CD8-positive, alpha-beta memory T cell (primary cell): ENCODE results near the gene ZNF512. TPM values are rescaled to one million over a fixed set of nuclear protein-coding genes. Genes with fewer than 3 reads are reported as not detected.
A peak's percentile ranks its signal among the peaks of the same experiment; 100 is the strongest.

Experiments used
- CTCF ChIA-PET: fragments of 350-600 bp; sonication (Branson Sonifier 250); formaldehyde crosslinking; loops from one replicate; lab custom pipeline; 2021; ENCODE audit warnings: antibody characterized with exemption; lab: Charles Lee
- POLR2A ChIA-PET: fragments of 350-600 bp; sonication (Branson Sonifier 250); formaldehyde crosslinking; loops from one replicate; lab custom pipeline; 2021; ENCODE audit warnings: antibody characterized with exemption; lab: Charles Lee
- DNase-seq, 5 donors: peaks; one replicate each; pipeline versions ENCODE4 v3.0.0 to v3.0.0-alpha.2; 2020 to 2022; ENCODE audit warnings: mixed read lengths in 1 of 5
- H3K27ac ChIP-seq: one replicate; pipeline ENCODE4 v1.7.0; 2013; ENCODE audit warnings: low read depth, mild to moderate bottlenecking, low read length, moderate library complexity
- H3K27me3 ChIP-seq: 2 replicates; pipeline ENCODE4 v1.7.0; 2013; ENCODE audit warnings: low read length, mild to moderate bottlenecking; ENCODE audit not compliant: insufficient read depth, poor library complexity, severe bottlenecking
- H3K36me3 ChIP-seq: 2 replicates; pipeline ENCODE4 v1.7.0; 2013; ENCODE audit warnings: mild to moderate bottlenecking, low read length, moderate library complexity; ENCODE audit not compliant: insufficient read depth
- H3K4me1 ChIP-seq: 2 replicates; pipeline ENCODE4 v1.7.0; 2013; ENCODE audit warnings: mild to moderate bottlenecking, low read length, moderate library complexity; ENCODE audit not compliant: insufficient read depth
- H3K4me3 ChIP-seq: 2 replicates; pipeline ENCODE4 v1.7.0; 2013; ENCODE audit warnings: mild to moderate bottlenecking, low read length
- H3K9me3 ChIP-seq: 2 replicates; pipeline ENCODE4 v1.7.0; 2013; ENCODE audit warnings: mild to moderate bottlenecking, low read length
- H3K27ac Mint-ChIP-seq, 8 donors: one replicate each; pipeline ENCODE4 v1.8.0; 2020 to 2021; ENCODE audit warnings: mixed read lengths in 8 of 8, mild to moderate bottlenecking in 6 of 8, inconsistent platforms in 3 of 8, moderate library complexity in 3 of 8
- H3K27me3 Mint-ChIP-seq, 2 donors: one replicate each; pipeline ENCODE4 v1.8.0; 2020 to 2021; ENCODE audit warnings: mixed read lengths in 2 of 2, mild to moderate bottlenecking in 1 of 2, moderate library complexity in 1 of 2
- H3K36me3 Mint-ChIP-seq, 3 donors: one replicate each; pipeline ENCODE4 v1.8.0; 2020 to 2021; ENCODE audit warnings: mixed read lengths in 3 of 3, inconsistent platforms in 1 of 3, mild to moderate bottlenecking in 1 of 3
- H3K4me1 Mint-ChIP-seq, 3 donors: one replicate each; pipeline ENCODE4 v1.8.0; 2020 to 2021; ENCODE audit warnings: mixed read lengths in 3 of 3, inconsistent platforms in 1 of 3, mild to moderate bottlenecking in 1 of 3
- H3K4me3 Mint-ChIP-seq, 7 donors: one replicate each; pipeline ENCODE4 v1.8.0; 2020 to 2021; ENCODE audit warnings: mixed read lengths in 7 of 7, mild to moderate bottlenecking in 6 of 7, moderate library complexity in 4 of 7, inconsistent platforms in 2 of 7
- H3K9me3 Mint-ChIP-seq, 5 donors: one replicate each; pipeline ENCODE4 v1.8.0; 2020 to 2022; ENCODE audit warnings: mixed read lengths in 5 of 5, mild to moderate bottlenecking in 3 of 5, moderate library complexity in 2 of 5, inconsistent platforms in 1 of 5
- polyA plus RNA-seq: library from polyadenylated mRNA; unstranded; fragments of 300-500 nt; fragmentation: Illumina TruSeq; gene quantifications from one replicate; pipeline ENCODE4 v1.2.3, GENCODE V29; 2021
- total RNA-seq, 2 experiments: library from RNA; stranded (reverse); gene quantifications; one replicate each; pipeline ENCODE4 v1.2.3, GENCODE V29; 2021

Gene ZNF512
- total and polyA plus RNA-seq, 3 experiments from 2014 or later, result 20.6 to 39.1 (median 21.8) TPM

DNA sequence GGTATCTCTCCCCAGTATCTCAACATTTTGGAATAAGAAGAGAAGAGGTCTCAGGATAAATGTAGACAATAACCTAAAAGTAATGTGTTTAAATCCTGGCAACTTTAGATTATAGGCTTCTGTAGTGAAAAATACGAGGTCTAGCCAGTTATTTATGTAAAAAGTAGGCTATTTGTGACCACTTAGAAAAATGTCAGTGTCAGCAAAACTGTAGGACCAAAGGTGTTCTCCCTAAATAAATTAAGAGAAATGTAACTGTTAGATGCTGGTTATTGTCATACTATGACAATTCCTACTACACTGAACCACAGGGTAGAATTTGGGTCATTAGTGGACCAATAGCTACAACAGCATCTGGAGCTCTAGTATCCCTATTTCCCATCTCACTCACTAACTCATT, 78.5 kb downstream of the ZNF512 start:
- Mint-ChIP-seq H3K27ac (peak overlapping the region in 4 of 8 donors; percentile 43 to 100 (median 86)), H3K4me1 (peaks cover 57 to 68% (median 64%) of the 10 kb centered on the region in 3 donors), H3K27me3 (peaks cover 0 to 1% of the 10 kb centered on the region in 2 donors), H3K4me3 (peak overlapping the region; percentile 27 to 100 (median 99)), H3K9me3 (no peaks in the 10 kb centered on the region), H3K36me3 (peaks cover 7 to 73% (median 21%) of the 10 kb centered on the region in 3 donors)
- no peak overlapping the region for H3K27ac ChIP-seq
- no peak overlapping the region for H3K4me3 ChIP-seq
- ChIA-PET CTCF (interaction anchor here (1.1 kb wide), 1 partner anchor 7 kb away, joined by 3 read pairs; no protein-coding TSS in a partner anchor), POLR2A (no interaction called here)
- H3K27me3 ChIP-seq, result no peaks in the 10 kb centered on the region
- DNase-seq, result no peak
- H3K4me1 ChIP-seq, result peaks cover 40% of the 10 kb centered on the region
- no peaks in the 10 kb centered on the region for H3K9me3 ChIP-seq
- peaks cover 33% of the 10 kb centered on the region for H3K36me3 ChIP-seq

DNA sequence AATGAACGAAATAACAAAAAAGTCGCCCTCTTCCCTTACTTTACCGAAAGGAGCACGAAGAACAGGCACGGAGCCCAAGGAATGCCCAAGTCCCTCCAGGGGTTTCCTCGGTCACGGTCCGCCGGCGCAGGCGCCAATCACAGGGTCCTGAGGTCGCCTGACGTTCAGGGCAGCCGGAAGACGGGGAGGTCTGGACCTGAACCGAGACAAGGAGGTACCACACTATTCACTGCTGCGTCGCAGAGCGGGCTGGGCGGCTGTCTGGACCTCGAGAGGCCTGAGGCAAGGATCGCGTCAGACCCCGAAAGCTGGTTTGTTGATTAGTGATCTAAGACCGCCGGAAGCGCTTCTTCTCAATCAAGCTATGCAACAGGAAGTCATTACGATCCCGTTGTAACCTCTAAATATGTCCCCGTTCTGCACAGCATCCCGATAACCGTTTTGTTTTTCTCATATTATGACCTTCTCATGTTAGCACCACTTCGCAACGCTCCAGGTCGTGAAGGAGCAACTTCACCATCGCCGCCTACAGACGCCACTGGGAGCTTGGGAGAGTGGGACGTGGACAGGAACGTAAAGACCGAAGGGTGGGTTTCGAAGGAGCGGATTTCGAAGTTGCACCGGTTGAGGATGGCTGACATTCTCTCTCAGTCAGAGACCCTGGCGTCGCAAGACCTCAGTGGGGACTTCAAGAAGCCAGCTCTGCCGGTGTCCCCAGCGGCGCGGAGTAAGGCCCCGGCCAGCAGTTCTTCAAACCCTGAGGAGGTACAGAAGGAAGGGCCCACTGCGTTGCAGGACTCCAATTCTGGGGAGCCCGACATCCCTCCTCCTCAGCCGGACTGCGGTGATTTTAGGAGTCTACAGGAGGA, 80.7 kb downstream of the ZNF512 start, which contains the start of the genes SLC4A1AP and SUPT7L:
TSS of gene SLC4A1AP (plus strand) at position 605 of the 869 bp plus-strand sequence. CDS start at position 631, 26 bp downstream.
TSS of gene SUPT7L (minus strand) at position 330 of the 869 bp plus-strand sequence. CDS start 1,422 bp downstream, outside the sequence.
- no peaks in the 10 kb centered on the region for H3K27me3 ChIP-seq
- no peaks in the 10 kb centered on the region for H3K9me3 ChIP-seq
- Mint-ChIP-seq H3K27me3 (peaks cover 0 to 1% of the 10 kb centered on the region in 2 donors), H3K9me3 (no peaks in the 10 kb centered on the region), H3K27ac (peak within 1 kb of the TSS; percentile 95 to 100 (median 100)), H3K36me3 (peaks cover 11 to 71% (median 22%) of the 10 kb centered on the region in 3 donors), H3K4me3 (peak within 1 kb of the TSS; percentile 94 to 100 (median 99)), H3K4me1 (peaks cover 58 to 73% (median 71%) of the 10 kb centered on the region in 3 donors)
- peaks cover 26% of the 10 kb centered on the region for H3K36me3 ChIP-seq
- H3K4me3 ChIP-seq, result peak within 1 kb of the TSS; percentile 100
- H3K4me1 ChIP-seq, result peaks cover 40% of the 10 kb centered on the region
- peak within 1 kb of the TSS; percentile 93 for H3K27ac ChIP-seq
- ChIA-PET CTCF (interaction anchor here (1.2 to 5.1 kb wide), 2 partner anchors 20 to 36 kb away, joined by 3 to 28 read pairs; no protein-coding TSS in a partner anchor), POLR2A (interaction anchor here (0.7 to 1.8 kb wide), 5 partner anchors 13 to 254 kb away, joined by 3 to 7 read pairs (median 3); partner anchors contain the start of genes GPN1 and PPM1G)
- peak; percentile 59 to 85 (median 80) for DNase-seq

DNA sequence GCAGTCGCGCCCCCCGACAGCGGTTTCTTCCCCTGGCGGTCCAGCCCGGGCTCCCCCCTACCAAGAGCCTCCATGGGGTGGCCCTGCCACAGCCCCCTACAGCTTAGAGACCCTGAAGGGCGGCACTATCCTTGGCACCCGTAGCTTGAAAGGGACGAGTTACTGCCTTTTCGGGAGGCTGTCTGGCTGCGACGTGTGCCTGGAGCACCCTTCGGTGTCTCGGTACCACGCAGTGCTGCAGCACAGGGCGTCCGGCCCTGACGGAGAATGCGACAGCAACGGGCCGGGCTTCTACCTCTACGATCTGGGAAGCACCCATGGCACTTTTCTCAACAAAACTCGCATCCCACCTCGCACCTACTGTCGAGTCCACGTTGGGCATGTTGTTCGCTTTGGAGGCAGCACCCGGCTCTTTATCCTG, 81.3 kb downstream of the ZNF512 start:
- Mint-ChIP-seq H3K27me3 (peaks cover 0 to 1% of the 10 kb centered on the region in 2 donors), H3K4me1 (peaks cover 53 to 68% (median 67%) of the 10 kb centered on the region in 3 donors), H3K4me3 (peak overlapping the region; percentile 94 to 100 (median 99)), H3K27ac (peak overlapping the region; percentile 95 to 100 (median 100)), H3K9me3 (no peaks in the 10 kb centered on the region), H3K36me3 (peaks cover 11 to 72% (median 26%) of the 10 kb centered on the region in 3 donors)
- ChIA-PET POLR2A (interaction anchor here (1.2 to 1.8 kb wide), 3 partner anchors 12 to 36 kb away, joined by 3 to 7 read pairs (median 4); partner anchors contain the start of gene GPN1), CTCF (interaction anchor here (1.2 to 5.1 kb wide), 2 partner anchors 19 to 36 kb away, joined by 3 to 28 read pairs; no protein-coding TSS in a partner anchor)
- peaks cover 25% of the 10 kb centered on the region for H3K36me3 ChIP-seq
- H3K4me3 ChIP-seq, result peak overlapping the region; percentile 100
- no peaks in the 10 kb centered on the region for H3K9me3 ChIP-seq
- DNase-seq, result no peak
- H3K27me3 ChIP-seq, result no peaks in the 10 kb centered on the region
- peak overlapping the region; percentile 93 for H3K27ac ChIP-seq
- H3K4me1 ChIP-seq, result peaks cover 38% of the 10 kb centered on the region

DNA sequence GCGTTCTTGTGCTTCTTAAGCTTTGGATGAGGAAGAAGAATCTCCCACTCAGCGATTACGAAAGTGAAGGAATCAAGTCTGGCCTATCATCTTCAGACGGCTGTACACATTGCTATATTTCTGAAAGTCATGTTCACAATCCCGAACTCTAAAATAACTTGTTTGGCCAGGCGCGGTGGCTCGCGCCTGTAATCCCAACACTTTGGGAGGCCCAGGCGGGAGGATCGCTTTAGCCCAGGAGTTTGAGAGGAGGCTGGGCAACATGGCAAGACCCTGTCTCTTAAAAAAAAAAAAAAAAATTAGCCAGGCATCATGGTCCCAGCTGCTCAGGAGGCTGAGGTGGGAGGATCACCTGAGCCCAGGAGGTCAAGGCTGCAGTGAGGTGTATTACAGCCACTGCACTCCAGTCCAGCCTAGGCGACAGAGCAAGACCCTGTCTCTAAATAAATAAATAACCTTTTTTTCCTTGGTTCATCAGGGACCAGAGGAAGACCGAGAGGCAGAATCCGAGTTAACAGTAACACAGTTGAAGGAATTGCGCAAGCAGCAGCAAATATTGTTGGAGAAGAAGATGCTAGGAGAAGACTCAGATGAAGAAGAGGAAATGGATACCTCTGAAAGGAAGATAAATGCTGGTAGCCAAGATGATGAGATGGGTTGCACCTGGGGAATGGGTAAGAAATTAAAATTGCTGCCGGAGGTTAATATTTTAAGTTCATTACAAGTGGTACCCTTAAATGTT, 82.0 kb downstream of the ZNF512 start:
- Mint-ChIP-seq H3K4me1 (peaks cover 47 to 61% (median 61%) of the 10 kb centered on the region in 3 donors), H3K9me3 (no peaks in the 10 kb centered on the region), H3K36me3 (peaks cover 6 to 71% (median 23%) of the 10 kb centered on the region in 3 donors), H3K4me3 (peak overlapping the region; percentile 94 to 100 (median 99)), H3K27ac (peak overlapping the region in 7 of 8 donors; percentile 95 to 100 (median 100)), H3K27me3 (peaks cover 0 to 1% of the 10 kb centered on the region in 2 donors)
- Histone ChIP-seq H3K27ac (peak overlapping the region; percentile 93), H3K9me3 (no peaks in the 10 kb centered on the region), H3K27me3 (no peaks in the 10 kb centered on the region), H3K36me3 (peaks cover 23% of the 10 kb centered on the region), H3K4me3 (peak overlapping the region; percentile 100), H3K4me1 (peaks cover 35% of the 10 kb centered on the region)
- ChIA-PET CTCF (interaction anchor here (5.1 kb wide), 1 partner anchor 18 kb away, joined by 28 read pairs; no protein-coding TSS in a partner anchor), POLR2A (interaction anchor here (0.6 to 1.8 kb wide), 2 partner anchors 18 to 35 kb away, joined by 3 to 7 read pairs; partner anchors contain the start of gene GPN1)
- no peak for DNase-seq

DNA sequence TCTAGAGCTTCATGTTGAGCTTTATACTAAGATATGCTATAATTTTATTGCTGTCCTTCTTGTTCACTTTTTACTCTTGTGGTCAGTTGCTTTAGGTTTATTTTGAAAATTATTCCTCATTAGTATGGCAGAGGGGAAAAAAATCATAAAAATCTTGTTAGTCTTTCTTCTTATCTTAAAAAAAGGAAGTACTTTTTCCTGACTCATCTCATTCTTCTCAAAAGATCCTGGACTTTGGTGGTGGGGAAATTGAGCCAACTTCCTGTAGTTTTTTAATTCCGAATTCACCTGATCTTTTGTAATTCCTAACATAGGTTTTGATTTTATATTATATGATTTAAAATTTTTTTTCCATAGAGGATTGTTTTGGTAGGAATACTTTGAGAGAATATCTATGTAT, 84.6 kb downstream of the ZNF512 start:
- CTCF ChIA-PET, result interaction anchor here (5.1 kb wide), 1 partner anchor 16 kb away, joined by 28 read pairs; no protein-coding TSS in a partner anchor
- H3K27ac Mint-ChIP-seq, result peak overlapping the region in 2 of 8 donors; percentile 8 to 78

DNA sequence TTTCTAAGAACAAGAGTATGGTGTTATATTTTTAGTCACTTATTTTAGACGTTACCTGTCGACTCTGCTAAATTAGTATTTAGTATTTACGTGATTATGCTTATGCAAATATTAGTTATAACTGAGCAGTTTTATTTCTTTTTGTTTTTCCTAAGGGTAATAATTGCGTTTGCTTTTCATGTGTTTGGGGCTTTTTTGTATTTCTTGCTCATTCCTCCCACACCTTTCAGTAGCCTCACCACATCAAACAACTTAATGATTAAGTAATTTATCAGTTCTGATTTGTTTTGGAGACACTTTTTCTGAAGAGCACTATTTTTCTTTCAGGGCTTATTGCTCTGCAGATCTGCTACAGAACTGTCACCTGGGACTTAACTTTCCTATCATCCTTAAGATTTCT, 88.4 kb downstream of the ZNF512 start:
- Histone ChIP-seq H3K27ac (no peak overlapping the region), H3K27me3 (no peaks in the 10 kb centered on the region), H3K4me1 (no peaks in the 10 kb centered on the region), H3K9me3 (no peaks in the 10 kb centered on the region), H3K36me3 (peaks cover 22% of the 10 kb centered on the region), H3K4me3 (no peak overlapping the region)
- Mint-ChIP-seq H3K27me3 (no peaks in the 10 kb centered on the region), H3K4me3 (peak overlapping the region in 1 of 7 donors; percentile 48), H3K9me3 (no peaks in the 10 kb centered on the region), H3K27ac (no peak overlapping the region), H3K4me1 (peaks cover 10 to 24% (median 19%) of the 10 kb centered on the region in 3 donors), H3K36me3 (peaks cover 9 to 75% (median 16%) of the 10 kb centered on the region in 3 donors)
- ChIA-PET POLR2A (no interaction called here), CTCF (no interaction called here)
- DNase-seq, result no peak

More for the DNA sequence above, 84.6 kb downstream of the ZNF512 start:
- peaks cover 13% of the 10 kb centered on the region for H3K36me3 ChIP-seq
- H3K27ac ChIP-seq, result no peak overlapping the region
- peak overlapping the region in 1 of 7 donors; percentile 79 for H3K4me3 Mint-ChIP-seq
- peaks cover 9 to 64% (median 17%) of the 10 kb centered on the region in 3 donors for H3K36me3 Mint-ChIP-seq
- no peaks in the 10 kb centered on the region for H3K27me3 ChIP-seq
- H3K27me3 Mint-ChIP-seq, result peaks cover 0 to 1% of the 10 kb centered on the region in 2 donors
- H3K4me1 ChIP-seq, result peaks cover 24% of the 10 kb centered on the region
- POLR2A ChIA-PET, result interaction anchor here (0.6 kb wide), 1 partner anchor 11 kb away, joined by 3 read pairs; no protein-coding TSS in a partner anchor
- DNase-seq, result no peak
- H3K4me3 ChIP-seq, result no peak overlapping the region
- no peaks in the 10 kb centered on the region for H3K9me3 ChIP-seq
- H3K9me3 Mint-ChIP-seq, result no peaks in the 10 kb centered on the region
- H3K4me1 Mint-ChIP-seq, result peaks cover 34 to 54% (median 50%) of the 10 kb centered on the region in 3 donors
